ENCODE data around the gene CCR7.

Gene CCR7

GRCh38 chr17:40519089-40519775 lies 46.0 kb downstream of the CCR7 start:
- no peak for FAIRE-seq

GRCh38 chr17:40518401-40519088 lies 46.7 kb downstream of the CCR7 start:
- peak; percentile 77 for DNase-seq (ENCODE audit: low spot score)
- FAIRE-seq: no peak

More at GRCh38 chr17:40519089-40519775, 46.0 kb downstream of the CCR7 start:
- no peak for DNase-seq (ENCODE audit: low spot score)

GRCh38 chr17:40517981-40518380 lies 47.3 kb downstream of the CCR7 start:
- no peak for DNase-seq (ENCODE audit: low spot score)
- no peak for FAIRE-seq

GRCh38 chr17:40517286-40517662 lies 48.0 kb downstream of the CCR7 start:
- no peak for FAIRE-seq

GRCh38 chr17:40516581-40517285 lies 48.5 kb downstream of the CCR7 start:
- peak; percentile 73 for DNase-seq (ENCODE audit: low spot score)
- FAIRE-seq: no peak

More at GRCh38 chr17:40517286-40517662, 48.0 kb downstream of the CCR7 start:
- no peak for DNase-seq (ENCODE audit: low spot score)

GRCh38 chr17:40515491-40516041 lies 49.7 kb downstream of the CCR7 start:
- FAIRE-seq (no peak), DNase-seq (ENCODE audit: low spot score) (no peak)

- no peak for FAIRE-seq
- DNase-seq (ENCODE audit: low spot score): no peak
These were observed 50.3 kb downstream of the CCR7 start for GRCh38 chr17:40515011-40515410.

- DNase-seq (ENCODE audit: low spot score): no peak
- no peak for FAIRE-seq
These were observed 51.0 kb downstream of the CCR7 start for GRCh38 chr17:40514013-40514875.

GRCh38 chr17:40511667-40512220 lies 53.5 kb downstream of the CCR7 start:
- no peak for FAIRE-seq
- no peak for DNase-seq (ENCODE audit: low spot score)

GRCh38 chr17:40511136-40511535 lies 54.1 kb downstream of the CCR7 start:
- no peak for DNase-seq (ENCODE audit: low spot score)
- FAIRE-seq: no peak

- DNase-seq (ENCODE audit: low spot score): peak; percentile 87
- peak; percentile 91 for FAIRE-seq
These were observed 55.0 kb downstream of the CCR7 start for GRCh38 chr17:40510328-40510648.

- DNase-seq (ENCODE audit: low spot score): no peak
- FAIRE-seq: no peak
These were observed 55.5 kb downstream of the CCR7 start for GRCh38 chr17:40509626-40510327.

- FAIRE-seq: no peak
- no peak for DNase-seq (ENCODE audit: low spot score)
These were observed 58.5 kb downstream of the CCR7 start for GRCh38 chr17:40506786-40507185.
